Activated naive CD4-positive, alpha-beta T cell treated with anti-CD3 and anti-CD28 coated beads, Interleukin-2, amount 50 U/mL, for 72 hours (primary cell): ENCODE measurements around the gene ZDHHC18. TPM values are rescaled to one million over a fixed set of nuclear protein-coding genes. Genes with fewer than 3 reads are reported as not detected.
A peak's percentile ranks its signal among the peaks of the same experiment; 100 is the strongest.
"Not testable (repeated sequence)": the region's sequence is repeated elsewhere in the genome, so short reads cannot be mapped to it uniquely, and the experiment has no call there.

Experiments
- ATAC-seq, 2 donors: fragments of 150-1000 bp; cut with Tn5 transposase; 2 replicates each; pipeline ENCODE4 v1.10.0; 2021; ENCODE audit warnings: mild to moderate bottlenecking in 2 of 2, moderate library complexity in 2 of 2
- DNase-seq, 2 donors: peaks; one replicate each; pipeline ENCODE4 v3.0.0; 2021 to 2022; ENCODE audit warnings: low spot score in 2 of 2
- H3K27ac Mint-ChIP-seq, 2 donors: one replicate each; pipeline ENCODE4 v1.8.0; 2022; ENCODE audit warnings: mild to moderate bottlenecking in 2 of 2, mixed read lengths in 2 of 2
- H3K36me3 Mint-ChIP-seq, 2 donors: one replicate each; pipeline ENCODE4 v1.8.0; 2022; ENCODE audit warnings: mixed read lengths in 2 of 2
- H3K9me3 Mint-ChIP-seq, 2 donors: one replicate each; pipeline ENCODE4 v1.8.0; 2022; ENCODE audit warnings: mixed read lengths in 2 of 2
- total RNA-seq, 2 donors: library from RNA; stranded (reverse); gene quantifications; one replicate each; pipeline ENCODE4 v1.2.3, GENCODE V29; 2022

Gene ZDHHC18
- total RNA-seq, 2 donors from 2014 or later = 37.8 to 59.5 TPM

DNA sequence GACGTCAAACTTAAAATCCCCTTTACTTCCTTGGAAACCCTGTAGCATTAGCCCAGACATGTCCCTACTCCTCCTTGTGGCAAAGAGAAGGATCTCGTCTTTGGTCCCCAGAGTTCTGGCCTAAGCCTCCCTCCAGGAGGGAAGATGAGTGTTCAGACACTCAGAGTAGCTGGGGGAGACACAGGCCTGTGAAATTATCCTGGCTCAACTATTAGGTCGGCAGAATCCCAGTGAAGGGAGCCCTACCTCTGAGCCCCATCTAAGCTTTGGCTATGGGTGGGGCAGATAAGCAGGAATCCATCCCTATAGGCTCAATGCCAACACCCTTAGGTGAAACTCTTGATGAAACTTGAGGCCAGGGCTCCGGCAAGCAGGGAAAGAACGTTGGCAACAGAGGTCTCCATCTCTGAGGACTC lies 34.8 kb downstream of the ZDHHC18 start:
- Mint-ChIP-seq H3K27ac (peak overlapping the region in 1 of 2 donors; percentile 36), H3K9me3 (no peaks in the 10 kb centered on the region), H3K36me3 (peaks cover 0 to 6% of the 10 kb centered on the region in 2 donors)
- no peak for ATAC-seq
- no peak for DNase-seq

DNA sequence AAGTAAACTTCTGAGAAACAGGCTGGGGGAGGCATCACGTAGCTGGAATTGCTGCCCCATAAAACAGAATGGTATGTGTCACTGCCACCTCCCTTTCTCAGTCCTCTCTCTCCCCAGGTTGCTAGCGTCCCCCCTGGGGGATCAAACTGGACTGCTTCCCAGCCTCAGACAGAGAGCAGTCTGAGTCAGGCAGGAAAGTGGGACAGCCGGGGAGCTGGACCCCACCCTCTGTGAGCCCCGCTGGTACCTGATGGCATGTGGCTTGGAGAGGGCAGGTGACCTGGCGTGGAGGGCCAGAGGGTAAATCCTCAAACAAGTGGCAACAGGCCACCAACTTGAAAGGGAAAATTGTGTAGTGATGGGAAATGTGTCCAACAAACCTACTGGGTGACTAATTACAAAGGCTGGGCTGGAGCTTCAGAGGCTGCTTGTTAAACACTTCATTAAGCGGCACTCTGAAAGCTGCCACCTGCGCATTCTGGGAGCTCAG lies 35.4 kb downstream of the ZDHHC18 start:
- Mint-ChIP-seq H3K27ac (peak overlapping the region; percentile 36 to 44), H3K9me3 (no peaks in the 10 kb centered on the region), H3K36me3 (peaks cover 0 to 6% of the 10 kb centered on the region in 2 donors)
- ATAC-seq (no peak), DNase-seq (no peak)

DNA sequence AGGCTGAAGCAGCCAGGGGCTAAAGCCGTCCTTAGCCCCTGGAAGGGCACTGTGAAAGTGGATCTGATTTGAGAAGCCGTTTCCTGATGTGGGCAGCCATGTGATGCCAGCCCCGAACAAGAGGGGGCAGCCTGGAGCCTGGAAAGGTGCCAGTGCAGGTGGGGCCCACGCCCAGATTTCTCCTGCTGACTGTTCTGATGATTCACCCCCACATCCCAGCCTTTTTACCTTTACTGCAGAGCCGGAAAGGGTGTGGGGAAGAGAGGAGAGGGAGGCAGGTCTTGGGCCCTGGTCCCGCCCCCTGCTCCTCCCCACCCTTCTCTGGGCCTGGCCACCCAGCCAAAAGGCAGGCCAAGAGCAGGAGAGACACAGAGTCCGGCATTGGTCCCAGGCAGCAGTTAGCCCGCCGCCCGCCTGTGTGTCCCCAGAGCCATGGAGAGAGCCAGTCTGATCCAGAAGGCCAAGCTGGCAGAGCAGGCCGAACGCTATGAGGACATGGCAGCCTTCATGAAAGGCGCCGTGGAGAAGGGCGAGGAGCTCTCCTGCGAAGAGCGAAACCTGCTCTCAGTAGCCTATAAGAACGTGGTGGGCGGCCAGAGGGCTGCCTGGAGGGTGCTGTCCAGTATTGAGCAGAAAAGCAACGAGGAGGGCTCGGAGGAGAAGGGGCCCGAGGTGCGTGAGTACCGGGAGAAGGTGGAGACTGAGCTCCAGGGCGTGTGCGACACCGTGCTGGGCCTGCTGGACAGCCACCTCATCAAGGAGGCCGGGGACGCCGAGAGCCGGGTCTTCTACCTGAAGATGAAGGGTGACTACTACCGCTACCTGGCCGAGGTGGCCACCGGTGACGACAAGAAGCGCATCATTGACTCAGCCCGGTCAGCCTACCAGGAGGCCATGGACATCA lies 36.5 kb downstream of the ZDHHC18 start, which contains the start of gene SFN:
TSS of gene SFN (plus strand) at position 369 of the 904 bp plus-strand sequence. CDS start at position 433, 64 bp downstream.
- DNase-seq (peak in 1 of 2 donors; percentile 71), ATAC-seq (no peak)
- H3K27ac Mint-ChIP-seq = peak within 1 kb of the TSS; percentile 44 to 88
- no peaks in the 10 kb centered on the region for H3K9me3 Mint-ChIP-seq
- peaks cover 0 to 6% of the 10 kb centered on the region in 2 donors for H3K36me3 Mint-ChIP-seq

DNA sequence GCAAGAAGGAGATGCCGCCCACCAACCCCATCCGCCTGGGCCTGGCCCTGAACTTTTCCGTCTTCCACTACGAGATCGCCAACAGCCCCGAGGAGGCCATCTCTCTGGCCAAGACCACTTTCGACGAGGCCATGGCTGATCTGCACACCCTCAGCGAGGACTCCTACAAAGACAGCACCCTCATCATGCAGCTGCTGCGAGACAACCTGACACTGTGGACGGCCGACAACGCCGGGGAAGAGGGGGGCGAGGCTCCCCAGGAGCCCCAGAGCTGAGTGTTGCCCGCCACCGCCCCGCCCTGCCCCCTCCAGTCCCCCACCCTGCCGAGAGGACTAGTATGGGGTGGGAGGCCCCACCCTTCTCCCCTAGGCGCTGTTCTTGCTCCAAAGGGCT lies 37.2 kb downstream of the ZDHHC18 start:
- Mint-ChIP-seq H3K9me3 (no peaks in the 10 kb centered on the region), H3K36me3 (peaks cover 0 to 6% of the 10 kb centered on the region in 2 donors), H3K27ac (peak overlapping the region in 1 of 2 donors; percentile 88)
- DNase-seq (no peak), ATAC-seq (no peak)

DNA sequence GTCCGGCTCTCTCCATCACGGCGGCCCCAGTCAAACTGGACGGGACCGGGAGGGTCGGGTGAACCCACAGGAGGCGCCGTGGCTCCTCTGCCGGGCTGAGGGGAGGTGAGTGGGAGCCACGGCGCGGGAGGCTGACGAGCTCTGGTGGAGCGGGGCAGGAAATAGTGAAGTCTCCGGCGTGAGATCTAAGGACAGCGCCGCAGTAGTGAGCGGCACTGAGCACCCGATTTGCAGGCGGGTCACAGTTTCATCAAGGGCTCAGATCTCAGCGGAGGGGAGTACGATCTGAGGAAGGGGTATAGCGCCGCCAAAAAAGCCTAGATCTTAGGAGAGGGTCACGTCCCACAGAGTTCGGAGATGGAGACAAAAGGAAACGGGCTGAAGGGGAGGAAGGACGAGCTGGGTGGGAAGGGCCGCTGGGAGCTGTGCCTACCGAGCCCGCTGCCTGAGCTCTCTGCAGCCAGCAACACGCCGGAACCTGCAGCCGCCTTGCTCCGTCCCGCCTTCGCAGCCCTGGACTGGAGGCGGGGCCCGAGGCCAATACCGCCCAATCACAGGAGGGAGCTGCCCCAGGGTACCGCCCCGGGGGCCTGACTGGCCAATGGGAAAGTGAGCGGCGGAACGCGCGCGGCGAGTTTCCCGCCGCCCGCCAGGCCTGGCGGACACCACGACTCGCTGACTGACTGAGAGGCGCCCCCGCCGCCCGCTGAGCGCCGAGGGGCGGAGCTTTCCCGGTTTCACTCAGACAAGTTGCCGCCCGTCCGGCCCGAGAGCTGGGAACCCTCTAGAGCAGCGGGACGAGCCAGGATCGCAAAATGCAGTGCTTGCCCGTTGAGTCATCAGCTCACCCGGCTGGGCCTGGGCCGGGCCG lies 38.4 kb downstream of the ZDHHC18 start:
- peak; percentile 97 to 99 for DNase-seq
- Mint-ChIP-seq H3K9me3 (no peaks in the 10 kb centered on the region), H3K36me3 (peaks cover 0 to 6% of the 10 kb centered on the region in 2 donors), H3K27ac (peak overlapping the region; percentile 88 to 95)
- ATAC-seq = peak; percentile 94 to 95

DNA sequence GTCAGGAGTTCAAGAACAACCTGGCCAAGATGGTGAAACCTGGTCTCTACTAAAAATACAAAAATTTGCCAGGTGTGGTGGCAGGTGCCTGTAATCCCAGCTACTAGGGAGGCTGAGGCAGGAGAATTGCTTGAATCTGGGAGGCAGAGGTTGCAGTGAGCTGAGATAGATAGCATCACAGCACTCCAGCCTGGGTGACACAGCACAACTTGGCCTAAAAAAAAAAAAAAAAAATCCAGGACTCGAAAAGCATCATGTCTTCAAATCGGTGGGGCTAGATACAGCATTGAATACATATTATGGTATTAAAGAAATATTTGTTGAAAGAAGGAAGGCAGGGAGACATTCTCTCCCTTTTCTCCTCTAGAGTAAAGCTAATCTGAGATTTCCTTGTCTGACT lies 46.6 kb downstream of the ZDHHC18 start:
- H3K27ac Mint-ChIP-seq = peak overlapping the region in 1 of 2 donors; percentile 65
- H3K36me3 Mint-ChIP-seq, DNase-seq, H3K9me3 Mint-ChIP-seq, ATAC-seq: not testable (repeated sequence)

DNA sequence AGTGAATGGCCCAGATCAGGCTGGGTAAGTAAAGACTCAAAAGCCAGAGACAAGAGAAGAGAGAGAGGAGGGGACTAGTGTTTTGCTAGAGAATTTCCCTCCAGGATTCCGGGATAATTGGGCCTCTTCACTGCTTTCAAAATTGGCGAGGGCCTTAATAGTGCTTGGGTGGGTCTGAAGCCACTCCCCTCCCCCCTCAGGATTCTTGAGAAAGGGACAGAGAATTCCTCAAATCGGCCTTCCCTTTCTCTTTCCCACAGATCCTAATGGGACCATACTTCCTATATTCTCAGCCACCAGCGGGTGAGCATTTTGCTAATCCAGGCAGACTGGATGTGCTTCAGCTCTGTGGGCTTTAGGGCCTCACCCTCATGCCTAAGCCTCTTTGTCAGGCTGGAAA lies 48.4 kb downstream of the ZDHHC18 start:
- DNase-seq = no peak
- ATAC-seq = no peak
- peak overlapping the region in 1 of 2 donors; percentile 52 for H3K27ac Mint-ChIP-seq
- no peaks in the 10 kb centered on the region for H3K36me3 Mint-ChIP-seq
- no peaks in the 10 kb centered on the region for H3K9me3 Mint-ChIP-seq

DNA sequence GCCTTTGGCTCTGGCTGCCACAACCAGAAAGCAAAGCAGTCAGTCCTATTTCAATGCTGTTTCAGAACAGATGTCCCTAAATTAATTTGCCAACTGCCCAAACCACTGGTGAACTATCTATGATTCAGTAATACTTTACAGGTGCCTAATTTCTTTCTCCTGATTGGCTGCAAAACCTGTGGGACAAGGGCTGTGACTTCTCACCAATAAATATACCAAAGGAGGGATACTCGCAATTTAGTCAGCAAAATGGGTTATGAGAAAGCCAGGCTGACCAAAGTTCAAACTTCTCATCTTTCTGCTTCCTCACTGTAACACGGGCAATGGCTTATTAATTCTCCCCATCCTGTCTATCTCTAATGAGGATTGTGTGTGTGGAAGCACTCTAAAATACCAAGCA lies 50.8 kb downstream of the ZDHHC18 start:
- DNase-seq (no peak), ATAC-seq (no peak)
- H3K36me3 Mint-ChIP-seq = no peaks in the 10 kb centered on the region
- no peak overlapping the region for H3K27ac Mint-ChIP-seq
- no peaks in the 10 kb centered on the region for H3K9me3 Mint-ChIP-seq

DNA sequence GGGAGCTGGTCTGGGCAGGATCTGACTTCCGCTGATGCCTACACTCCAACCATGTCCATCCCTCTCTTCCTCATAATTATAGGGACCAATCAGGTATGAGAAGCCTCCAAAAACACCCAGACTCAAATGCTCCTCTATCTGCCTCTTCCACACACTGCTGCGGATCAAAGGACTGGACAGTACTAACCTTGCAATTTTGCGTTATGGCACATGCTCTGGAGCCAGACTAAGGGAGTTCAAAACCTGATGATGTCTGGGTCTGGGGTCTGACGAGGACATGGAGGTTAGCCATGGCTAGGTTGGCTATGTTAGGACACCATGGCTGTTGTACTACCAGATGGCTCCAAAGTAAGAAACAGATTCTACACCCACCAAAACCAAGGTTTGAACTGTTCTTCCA lies 53.3 kb downstream of the ZDHHC18 start:
- Mint-ChIP-seq H3K9me3 (no peaks in the 10 kb centered on the region), H3K36me3 (peaks cover 11 to 14% of the 10 kb centered on the region in 2 donors), H3K27ac (no peak overlapping the region)
- ATAC-seq (no peak), DNase-seq (no peak)

DNA sequence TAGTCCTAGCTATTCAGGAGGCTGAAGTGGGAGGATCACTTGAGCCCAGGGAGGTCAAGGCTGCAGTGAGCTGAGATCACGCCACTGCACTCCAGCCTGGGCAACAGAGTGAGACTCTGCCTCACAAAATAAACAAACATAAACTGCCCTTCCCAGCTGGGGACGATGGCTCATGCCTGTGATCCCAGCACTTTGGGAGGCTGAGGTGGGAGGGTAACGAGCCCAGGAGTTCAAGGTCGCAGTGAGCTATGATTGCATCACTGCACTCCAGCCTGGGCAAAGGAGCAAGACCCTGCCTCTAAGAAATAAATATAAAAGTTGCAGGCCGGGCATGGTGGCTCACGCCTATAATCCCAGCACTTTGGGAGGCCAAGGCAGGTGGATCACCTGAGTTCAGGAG lies 55.1 kb downstream of the ZDHHC18 start:
- not testable (repeated sequence) for DNase-seq, H3K27ac Mint-ChIP-seq, H3K9me3 Mint-ChIP-seq, ATAC-seq
- peaks cover 15 to 21% of the 10 kb centered on the region in 2 donors for H3K36me3 Mint-ChIP-seq

DNA sequence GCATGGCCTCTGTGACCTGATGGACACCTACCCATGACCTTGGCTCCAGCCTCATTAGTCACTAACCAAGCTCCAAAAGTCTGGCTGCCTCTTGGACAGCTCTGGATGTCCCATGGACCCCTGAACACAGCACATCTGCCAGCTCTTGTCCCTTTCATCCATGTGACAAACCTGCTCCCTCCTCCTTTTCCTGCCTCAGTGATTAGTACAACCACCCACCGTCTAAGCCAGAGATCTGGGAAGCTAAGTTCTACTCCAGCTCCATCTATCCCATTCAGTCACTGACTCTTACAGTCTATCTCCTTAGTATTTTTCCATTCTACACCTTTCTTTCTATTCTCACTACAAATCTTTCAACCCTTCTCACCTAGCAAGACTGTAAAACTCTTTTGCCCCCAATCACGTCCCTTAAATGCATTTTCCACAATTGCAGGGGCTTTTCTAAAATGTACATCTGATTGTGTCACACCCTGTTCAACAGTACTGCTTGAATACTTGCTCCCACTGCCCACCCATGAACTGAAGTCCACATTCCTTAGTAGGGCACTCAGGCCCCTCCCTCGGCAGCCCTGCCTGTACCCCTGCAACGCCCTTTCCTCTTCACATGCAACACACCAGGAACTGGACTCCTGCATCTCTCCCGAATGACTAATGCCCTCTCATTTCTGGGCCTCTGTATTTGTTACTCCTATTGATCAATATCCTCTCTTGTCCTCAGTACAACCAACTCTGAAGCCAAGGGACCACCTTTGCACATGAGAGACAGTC lies 56.4 kb downstream of the ZDHHC18 start:
- Mint-ChIP-seq H3K27ac (no peak overlapping the region), H3K36me3 (peaks cover 15 to 21% of the 10 kb centered on the region in 2 donors), H3K9me3 (no peaks in the 10 kb centered on the region)
- no peak for ATAC-seq
- no peak for DNase-seq

DNA sequence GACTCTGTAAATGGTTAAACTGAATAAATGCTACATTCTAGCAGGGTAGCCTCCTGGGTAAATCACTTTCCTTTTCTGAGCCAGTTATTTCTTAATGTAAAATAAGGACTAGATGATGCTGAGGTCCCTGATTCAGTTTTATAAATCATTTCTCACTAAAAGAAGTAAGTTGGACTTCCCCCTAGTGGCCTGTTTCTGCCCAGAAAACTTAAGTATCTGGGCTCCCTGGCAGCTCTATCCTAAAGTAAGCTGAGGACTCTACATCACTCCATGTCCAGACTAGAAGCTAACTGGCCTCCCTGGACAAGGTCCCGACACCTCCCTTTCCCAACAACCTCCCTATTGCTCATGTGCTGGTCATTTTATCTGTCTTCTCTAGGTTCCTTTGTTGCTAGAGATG lies 60.6 kb downstream of the ZDHHC18 start:
- Mint-ChIP-seq H3K9me3 (no peaks in the 10 kb centered on the region), H3K27ac (no peak overlapping the region), H3K36me3 (peaks cover 31 to 46% of the 10 kb centered on the region in 2 donors)
- ATAC-seq (no peak), DNase-seq (no peak)

DNA sequence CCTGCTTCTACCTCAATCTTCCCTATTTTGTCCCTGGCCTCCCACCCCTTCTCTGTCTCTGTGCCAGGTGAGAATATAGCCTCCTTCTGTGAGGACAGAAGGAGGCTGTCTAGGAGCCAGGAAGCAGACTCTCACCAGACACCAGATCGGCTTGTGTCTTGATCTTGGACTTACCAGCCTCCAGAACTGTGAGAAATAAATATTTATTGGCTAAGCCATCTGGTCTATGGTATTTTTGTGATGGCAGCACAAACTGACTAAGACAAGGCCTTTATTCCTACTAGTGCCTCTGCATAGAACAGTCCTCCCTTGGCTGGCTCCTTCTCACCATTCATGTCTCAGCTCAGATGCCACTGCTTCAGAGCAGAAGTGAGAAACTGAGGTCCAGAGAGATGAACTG lies 61.7 kb downstream of the ZDHHC18 start:
- Mint-ChIP-seq H3K36me3 (peaks cover 23 to 47% of the 10 kb centered on the region in 2 donors), H3K9me3 (no peaks in the 10 kb centered on the region), H3K27ac (peak overlapping the region; percentile 87 to 96)
- no peak for DNase-seq
- no peak for ATAC-seq

DNA sequence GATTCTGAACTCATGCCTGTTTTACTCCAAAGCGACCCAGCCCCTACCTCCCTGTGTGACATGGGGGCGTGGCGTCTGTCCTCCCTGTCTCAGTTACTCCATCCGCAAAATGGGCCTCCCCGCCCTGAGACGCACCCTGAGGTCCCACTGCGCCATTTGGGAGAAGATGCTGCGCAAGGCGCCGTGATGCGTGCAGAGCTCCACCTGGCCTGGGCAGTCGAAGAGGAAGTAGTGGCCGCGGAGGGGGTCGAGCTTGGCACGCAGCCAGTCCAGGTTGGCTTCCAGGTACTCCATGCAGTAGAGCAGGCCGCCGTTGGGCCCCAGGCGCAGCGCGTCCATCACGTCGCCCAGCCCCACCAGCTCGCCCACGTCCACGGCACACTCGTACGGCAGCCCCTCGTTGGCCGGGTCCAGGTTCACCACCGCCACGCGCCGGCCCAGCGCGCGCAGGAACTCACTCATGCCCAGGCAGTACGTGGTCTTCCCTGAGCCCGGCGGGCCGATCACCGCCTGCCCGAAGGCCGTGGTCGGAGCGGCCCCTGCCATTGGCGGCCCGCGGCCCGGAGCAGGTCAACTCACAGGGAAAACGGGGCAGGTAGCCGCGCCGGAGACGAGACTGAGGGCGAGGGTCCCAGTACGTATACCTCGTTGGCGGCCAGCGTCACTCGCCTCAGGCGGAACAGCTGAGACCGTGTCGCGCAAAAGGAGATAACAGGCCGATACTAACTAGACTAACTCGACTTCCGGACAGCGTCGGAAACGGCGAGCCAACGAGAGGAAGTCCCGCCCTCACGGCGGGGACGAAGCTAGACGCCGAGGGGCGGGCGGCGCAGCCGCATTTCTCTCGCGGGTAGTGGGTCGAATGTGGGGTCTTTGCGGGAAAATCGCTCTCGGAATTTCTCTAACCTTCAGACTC lies 63.3 kb downstream of the ZDHHC18 start, which contains the start of gene GPN2:
TSS of gene GPN2 (minus strand) at position 733 of the 916 bp plus-strand sequence. CDS start at position 546, 187 bp downstream.
- ATAC-seq = peak; percentile 97 to 98
- Mint-ChIP-seq H3K9me3 (no peaks in the 10 kb centered on the region), H3K36me3 (peaks cover 21 to 44% of the 10 kb centered on the region in 2 donors), H3K27ac (peak within 1 kb of the TSS; percentile 96 to 97)
- DNase-seq = peak; percentile 72 to 80

DNA sequence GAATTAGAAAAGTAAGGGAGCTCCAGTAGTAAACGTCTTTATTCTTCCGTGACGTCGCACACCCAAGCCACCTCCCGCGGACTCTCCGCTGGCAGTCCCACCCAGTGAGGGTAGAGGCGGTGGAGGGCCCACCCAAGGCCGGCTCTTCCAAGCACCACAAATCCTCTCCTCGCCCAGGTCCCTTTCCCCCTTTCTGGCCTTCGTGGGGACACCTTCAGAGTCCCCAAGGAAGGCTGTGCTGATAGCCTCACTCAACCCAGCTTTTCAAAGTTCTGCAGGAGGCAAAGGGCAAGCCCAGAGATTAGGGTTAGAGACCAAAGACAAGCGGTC lies 63.9 kb downstream of the ZDHHC18 start:
- peaks cover 16 to 39% of the 10 kb centered on the region in 2 donors for H3K36me3 Mint-ChIP-seq
- no peak for DNase-seq
- H3K9me3 Mint-ChIP-seq = no peaks in the 10 kb centered on the region

More for the DNA sequence above, 63.9 kb downstream of the ZDHHC18 start:
- ATAC-seq = peak; percentile 28 to 45
- H3K27ac Mint-ChIP-seq = peak overlapping the region; percentile 96 to 97
